NB4 (cell line): Measurements from ENCODE around the gene BORCS8.
"Not testable (repeated sequence)": the region's sequence is repeated elsewhere in the genome, so short reads cannot be mapped to it uniquely, and the experiment has no call there.

Source experiments
- DNase-seq: peaks from one replicate; pipeline ENCODE4 v3.0.0; 2010; ENCODE audit warnings: low read depth
- H3K4me3 ChIP-seq: one replicate; pipeline ENCODE4 v1.5.1; 2011; ENCODE audit warnings: mild to moderate bottlenecking, low read depth, low read length, moderate library complexity
- MYC ChIP-seq: IDR thresholded peaks from 2 replicates; pipeline ENCODE4 v1.6.1; 2011; ENCODE audit warnings: low read depth, low read length
- POLR2A ChIP-seq: IDR thresholded peaks from 2 replicates; pipeline ENCODE4 v1.6.1; 2011; ENCODE audit warnings: mild to moderate bottlenecking; ENCODE audit not compliant: insufficient read length; ENCODE audit errors: extremely low read depth
- TF ChIP-seq, protein P1 (sequence below): IDR thresholded peaks from one replicate; pipeline ENCODE4 v1.5.1; 2012; ENCODE audit warnings: low read depth, low read length
- TF ChIP-seq, protein P2 (sequence below): IDR thresholded peaks from 2 replicates; pipeline ENCODE4 v1.6.1; 2011; ENCODE audit warnings: low read depth, low read length

The BORCS8 gene

DNA sequence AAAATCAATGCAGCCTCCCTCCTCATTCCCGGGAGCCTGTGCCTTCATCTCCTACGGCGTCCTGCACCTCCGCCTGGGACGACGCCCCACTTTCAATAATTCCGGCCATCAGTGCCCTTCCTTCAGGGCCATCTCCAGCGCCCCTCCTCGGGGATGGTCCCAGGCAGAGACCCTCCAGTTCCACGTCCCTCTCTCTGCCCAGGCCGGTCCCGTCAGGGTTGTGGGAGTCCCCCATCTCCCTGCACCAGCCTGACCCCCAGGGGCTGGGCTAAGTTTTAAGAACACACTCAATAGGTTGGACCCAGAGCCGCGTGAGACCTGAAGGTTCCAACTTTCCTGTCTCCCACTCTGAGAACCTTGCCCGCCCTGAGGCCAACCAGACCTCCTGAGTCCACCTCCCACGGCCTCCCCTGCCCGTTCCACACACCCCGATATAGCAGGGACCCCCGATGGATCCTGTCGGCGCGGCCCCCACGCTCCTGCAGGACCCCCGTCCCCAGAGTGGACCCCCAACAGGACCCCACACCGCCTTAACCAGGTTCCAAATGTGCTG, 54.3 kb downstream of the BORCS8 start:
- TF ChIP-seq, protein P1, sequence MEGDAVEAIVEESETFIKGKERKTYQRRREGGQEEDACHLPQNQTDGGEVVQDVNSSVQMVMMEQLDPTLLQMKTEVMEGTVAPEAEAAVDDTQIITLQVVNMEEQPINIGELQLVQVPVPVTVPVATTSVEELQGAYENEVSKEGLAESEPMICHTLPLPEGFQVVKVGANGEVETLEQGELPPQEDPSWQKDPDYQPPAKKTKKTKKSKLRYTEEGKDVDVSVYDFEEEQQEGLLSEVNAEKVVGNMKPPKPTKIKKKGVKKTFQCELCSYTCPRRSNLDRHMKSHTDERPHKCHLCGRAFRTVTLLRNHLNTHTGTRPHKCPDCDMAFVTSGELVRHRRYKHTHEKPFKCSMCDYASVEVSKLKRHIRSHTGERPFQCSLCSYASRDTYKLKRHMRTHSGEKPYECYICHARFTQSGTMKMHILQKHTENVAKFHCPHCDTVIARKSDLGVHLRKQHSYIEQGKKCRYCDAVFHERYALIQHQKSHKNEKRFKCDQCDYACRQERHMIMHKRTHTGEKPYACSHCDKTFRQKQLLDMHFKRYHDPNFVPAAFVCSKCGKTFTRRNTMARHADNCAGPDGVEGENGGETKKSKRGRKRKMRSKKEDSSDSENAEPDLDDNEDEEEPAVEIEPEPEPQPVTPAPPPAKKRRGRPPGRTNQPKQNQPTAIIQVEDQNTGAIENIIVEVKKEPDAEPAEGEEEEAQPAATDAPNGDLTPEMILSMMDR: no peak
- TF ChIP-seq POLR2A (no peak), MYC (no peak)
- TF ChIP-seq, protein P2, sequence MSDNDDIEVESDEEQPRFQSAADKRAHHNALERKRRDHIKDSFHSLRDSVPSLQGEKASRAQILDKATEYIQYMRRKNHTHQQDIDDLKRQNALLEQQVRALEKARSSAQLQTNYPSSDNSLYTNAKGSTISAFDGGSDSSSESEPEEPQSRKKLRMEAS: no peak
- peak overlapping the region; percentile 80 for H3K4me3 ChIP-seq
- DNase-seq: no peak

GRCh38 chr19:19135713-19136112, 56.2 kb downstream of the BORCS8 start:
- not testable (repeated sequence) for H3K4me3 ChIP-seq, DNase-seq

- no peak overlapping the region for H3K4me3 ChIP-seq
- TF ChIP-seq, protein P1: no peak
- TF ChIP-seq MYC (no peak), POLR2A (no peak)
- TF ChIP-seq, protein P2: no peak
- DNase-seq: peak; percentile 11
These were observed 57.2 kb downstream of the BORCS8 start for GRCh38 chr19:19134687-19135158.

- TF ChIP-seq, protein P2: no peak
- TF ChIP-seq, protein P1: no peak
- TF ChIP-seq POLR2A: no peak
- no peak for TF ChIP-seq MYC
- no peak overlapping the region for H3K4me3 ChIP-seq
- DNase-seq: no peak
These were observed 58.0 kb downstream of the BORCS8 start for GRCh38 chr19:19133985-19134384.

DNA sequence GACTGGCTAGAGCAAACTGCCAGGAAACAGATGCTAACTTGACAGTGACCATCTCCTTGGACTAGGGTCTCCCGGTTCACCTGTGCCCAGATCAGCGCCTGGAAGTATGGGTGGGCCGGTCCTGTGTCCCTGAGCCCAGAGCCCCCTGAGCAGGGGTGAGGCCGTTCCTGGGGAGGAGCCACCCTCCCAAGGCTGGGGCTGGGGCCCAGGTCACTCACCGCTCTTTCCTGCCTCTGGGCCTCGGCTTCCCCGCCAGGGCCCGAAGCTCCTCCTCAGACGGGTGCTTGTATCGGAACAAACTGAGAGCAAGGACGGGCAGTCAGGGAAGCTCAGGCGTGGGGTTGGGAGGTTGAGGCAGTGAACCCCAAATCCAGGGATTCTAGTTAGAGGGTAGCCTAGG, 59.0 kb downstream of the BORCS8 start:
- TF ChIP-seq, protein P2: no peak
- TF ChIP-seq, protein P1: no peak
- TF ChIP-seq MYC: no peak
- DNase-seq: no peak
- H3K4me3 ChIP-seq: no peak overlapping the region

DNA sequence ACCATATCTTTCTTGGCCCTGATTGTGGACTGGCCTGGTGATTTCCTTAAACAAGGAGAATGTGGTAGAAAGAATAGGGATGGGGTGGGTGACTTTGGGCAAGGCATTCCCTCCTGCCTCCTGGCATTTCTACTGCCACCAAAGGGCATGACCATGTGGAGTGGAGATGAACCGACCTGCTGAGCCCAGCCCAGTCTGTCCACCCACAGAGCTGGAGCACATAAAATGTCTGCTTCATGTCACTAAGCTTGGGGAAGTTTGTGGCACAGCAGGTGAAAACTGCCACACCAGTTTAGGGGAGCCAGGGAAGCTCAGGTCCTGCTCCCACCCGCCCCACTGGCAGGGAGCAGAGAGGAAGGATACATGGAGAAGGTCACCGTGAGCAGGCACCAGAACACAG, 60.0 kb downstream of the BORCS8 start:
- H3K4me3 ChIP-seq: no peak overlapping the region

More for the DNA sequence above, 60.0 kb downstream of the BORCS8 start:
- TF ChIP-seq, protein P2: no peak
- TF ChIP-seq MYC: no peak
- TF ChIP-seq, protein P1: no peak
- TF ChIP-seq POLR2A: no peak
- no peak for DNase-seq
